ENCODE data around the gene ATP6V0B. TPM values are rescaled to one million over a fixed set of nuclear protein-coding genes. Genes with fewer than 3 reads are reported as not detected.

The ATP6V0B gene
- total and polyA plus RNA-seq, 2 of the 8 experiments (the other 6 are each of a cell fraction or from before 2014, with no cell fraction given) = 105 to 308 TPM

GRCh38 chr1:43969746-43970466 is 4.9 kb upstream of the ATP6V0B start, which contains the start of gene DPH2 (continued):
- no peak for TF ChIP-seq GTF2F1 (IDR thresholded peaks at IDR 0.05; ENCODE audit: borderline replicate concordance, low read depth, low read length)
- TF ChIP-seq POLR2AphosphoS5 (IDR thresholded peaks at IDR 0.05; ENCODE audit: low read depth, low read length) = peak; percentile 39; the same call in 1 of the 2 replicates
- TF ChIP-seq RXRA (IDR thresholded peaks at IDR 0.05; ENCODE audit: insufficient read depth, low read depth, low read length) = no peak
